ENCODE data around the gene MED23. TPM values are rescaled to one million over a fixed set of nuclear protein-coding genes. Genes with fewer than 3 reads are reported as not detected.

The MED23 gene
- total and polyA plus RNA-seq, 9 of the 15 experiments (the other 6 are each of a cell fraction or from before 2014, with no cell fraction given) = 13.7 to 61.2 (median 27.2) TPM

DNA sequence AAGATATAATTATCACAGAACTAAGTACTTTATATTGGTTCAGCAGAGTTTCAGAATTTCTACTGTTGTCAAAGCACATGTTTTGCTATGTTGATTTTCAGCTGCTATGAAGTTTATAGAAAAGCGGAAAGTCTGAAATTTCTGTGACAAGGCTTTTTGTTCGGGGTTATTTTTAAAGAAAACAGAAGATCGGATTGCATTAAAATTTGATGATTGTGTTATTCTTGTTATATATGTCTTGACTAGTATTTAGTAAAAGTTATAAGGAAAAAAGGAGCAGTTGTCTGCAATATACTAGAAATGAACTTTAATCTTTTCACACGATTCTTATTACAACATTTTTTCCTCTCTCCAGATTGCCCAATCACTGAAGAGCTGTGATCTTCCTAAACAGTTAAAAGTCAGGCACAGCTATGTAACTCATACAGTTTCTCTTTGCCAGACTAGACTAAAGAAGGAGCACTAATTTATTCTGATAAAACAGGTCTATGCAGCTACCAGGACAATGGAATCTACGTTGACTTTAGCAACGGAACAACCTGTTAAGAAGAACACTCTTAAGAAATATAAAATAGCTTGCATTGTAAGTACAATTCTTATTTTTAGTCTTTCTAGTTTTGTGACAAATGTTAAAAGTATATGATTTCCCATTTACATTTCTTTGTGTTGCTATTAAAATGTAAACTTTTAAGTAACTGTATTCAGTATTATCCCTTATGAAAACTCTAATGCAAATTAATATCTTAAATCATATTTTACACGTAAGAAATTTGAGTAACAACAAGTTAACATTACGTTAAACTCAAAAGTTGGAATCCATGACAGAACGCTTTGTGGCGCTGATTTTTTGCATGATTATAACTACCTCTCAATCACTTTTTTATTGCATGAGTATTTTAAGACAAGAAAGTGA is 9.1 kb upstream of the MED23 start, which contains the start of gene ENPP3:
ENPP3 (plus strand) TSS at position 423 of the 913 bp plus-strand sequence; CDS start at position 506, 83 bp downstream.
- peak; percentile 70 for ATAC-seq
- Histone ChIP-seq H3K9ac (ENCODE audit: insufficient read depth in 1 of 2, low read depth in 2 of 2, low read length in 2 of 2) (peak within 1 kb of the TSS in 1 of 2 experiments; percentile 76; a peak in 2 of 4 replicates), H3K9me1 (ENCODE audit: control insufficient read depth, insufficient read depth, low read length) (no peaks in the 10 kb centered on the region), H3K79me2 (ENCODE audit: control insufficient read depth, insufficient read depth, low read length) (peaks cover 47% of the 10 kb centered on the region), H2AFZ (ENCODE audit: low read depth, low read length) (peak within 1 kb of the TSS; percentile 71), H3K36me3 (ENCODE audit: control insufficient read depth, insufficient read depth, low read length) (peaks cover 8% of the 10 kb centered on the region; the same call in 2 of the 3 replicates), H3K9me3 (replicated peaks; ENCODE audit: control insufficient read depth, insufficient read depth, low read depth, low read length) (peaks cover 2% of the 10 kb centered on the region; the same call in 1 of the 2 replicates), H3K4me3 (peak within 1 kb of the TSS; percentile 27), H3K4me2 (ENCODE audit: insufficient read depth, low read length) (peak within 1 kb of the TSS; percentile 62), H4K20me1 (replicated peaks; ENCODE audit: control insufficient read depth, insufficient read depth, low read length) (no peaks in the 10 kb centered on the region), H3K27me3 (ENCODE audit: control insufficient read depth in 2 of 2, insufficient read depth in 2 of 2, low read length in 2 of 2) (no peaks in the 10 kb centered on the region), H3K4me1 (replicated peaks in 1 of 2; ENCODE audit: control insufficient read depth in 2 of 2, insufficient read depth in 2 of 2, low read length in 2 of 2) (peaks cover 4 to 10% of the 10 kb centered on the region in 2 experiments; a peak in 4 of 5 replicates), H3K27ac (ENCODE audit: extremely low read depth, low read depth, low read length) (peak within 1 kb of the TSS; percentile 86; the same call in 2 of the 3 replicates)
- ChIA-PET POLR2A (interaction anchor here (0.5 to 1.5 kb wide), 4 partner anchors 10 to 21 kb away, joined by 3 to 9 read pairs (median 5); partner anchors contain the start of gene MED23), CTCF (ENCODE audit: low intra/inter-chr PET ratio) (no interaction called here)
- in situ Hi-C loops (cut with MboI) = loop anchor here (25.0 kb wide), 1 partner anchor 1175 kb away; the partner anchor contains the start of gene RPS12
- 33% methylated on average over 10 of the region's 10 CpGs for WGBS (ENCODE audit: insufficient coverage, low coverage, missing lambda C conversion rate)
- TSS peak; percentile 74 for BruUV-seq (replicated peaks)
- intact Hi-C loops (cut with micrococcal nuclease) = no loop called here
- DNase-seq (ENCODE audit: extremely low read depth in 1 of 4, low spot score in 3 of 4) = peak; percentile 20 to 52 (median 37)
- FAIRE-seq = peak; percentile 54
- TF ChIP-seq GABPB2 (CRISPR knock-in tag; conservative IDR thresholded peaks at IDR 0.05) (no peak), NFXL1 (CRISPR knock-in tag; IDR thresholded peaks at IDR 0.05) (no peak), PHF8 (IDR thresholded peaks at IDR 0.05; ENCODE audit: borderline replicate concordance, low read length) (peak; percentile 18; the same call in 1 of the 2 replicates), CEBPB (tag; IDR thresholded peaks at IDR 0.05) (peak; percentile 95), NFATC3 (IDR thresholded peaks at IDR 0.05) (no peak), HIVEP1 (CRISPR knock-in tag; IDR thresholded peaks at IDR 0.05) (no peak), NCOA1 (IDR thresholded peaks at IDR 0.05; ENCODE audit: low read depth) (no peak), POLR2H (tag; IDR thresholded peaks at IDR 0.05; ENCODE audit: low read depth) (peak; percentile 64; the same call in 1 of the 2 replicates), ESRRB (CRISPR knock-in tag; IDR thresholded peaks at IDR 0.05; ENCODE audit: borderline replicate concordance) (no peak), MAFG (tag; conservative IDR thresholded peaks at IDR 0.05) (no peak; the same call in 1 of the 2 replicates), ZNF431 (CRISPR knock-in tag; IDR thresholded peaks at IDR 0.05) (no peak), SMAD3 (CRISPR knock-in tag; conservative IDR thresholded peaks at IDR 0.05) (no peak), RBFOX2 (IDR thresholded peaks at IDR 0.05; ENCODE audit: low read depth, low read length) (peak; percentile 55), DDX20 (tag; IDR thresholded peaks at IDR 0.05; ENCODE audit: low read depth) (no peak), ZBTB8A (IDR thresholded peaks at IDR 0.05; ENCODE audit: partially characterized antibody) (peak; percentile 27), ZNF263 (CRISPR knock-in tag; IDR thresholded peaks at IDR 0.05; ENCODE audit: borderline replicate concordance) (no peak)
- TF ChIP-seq, protein P1, sequence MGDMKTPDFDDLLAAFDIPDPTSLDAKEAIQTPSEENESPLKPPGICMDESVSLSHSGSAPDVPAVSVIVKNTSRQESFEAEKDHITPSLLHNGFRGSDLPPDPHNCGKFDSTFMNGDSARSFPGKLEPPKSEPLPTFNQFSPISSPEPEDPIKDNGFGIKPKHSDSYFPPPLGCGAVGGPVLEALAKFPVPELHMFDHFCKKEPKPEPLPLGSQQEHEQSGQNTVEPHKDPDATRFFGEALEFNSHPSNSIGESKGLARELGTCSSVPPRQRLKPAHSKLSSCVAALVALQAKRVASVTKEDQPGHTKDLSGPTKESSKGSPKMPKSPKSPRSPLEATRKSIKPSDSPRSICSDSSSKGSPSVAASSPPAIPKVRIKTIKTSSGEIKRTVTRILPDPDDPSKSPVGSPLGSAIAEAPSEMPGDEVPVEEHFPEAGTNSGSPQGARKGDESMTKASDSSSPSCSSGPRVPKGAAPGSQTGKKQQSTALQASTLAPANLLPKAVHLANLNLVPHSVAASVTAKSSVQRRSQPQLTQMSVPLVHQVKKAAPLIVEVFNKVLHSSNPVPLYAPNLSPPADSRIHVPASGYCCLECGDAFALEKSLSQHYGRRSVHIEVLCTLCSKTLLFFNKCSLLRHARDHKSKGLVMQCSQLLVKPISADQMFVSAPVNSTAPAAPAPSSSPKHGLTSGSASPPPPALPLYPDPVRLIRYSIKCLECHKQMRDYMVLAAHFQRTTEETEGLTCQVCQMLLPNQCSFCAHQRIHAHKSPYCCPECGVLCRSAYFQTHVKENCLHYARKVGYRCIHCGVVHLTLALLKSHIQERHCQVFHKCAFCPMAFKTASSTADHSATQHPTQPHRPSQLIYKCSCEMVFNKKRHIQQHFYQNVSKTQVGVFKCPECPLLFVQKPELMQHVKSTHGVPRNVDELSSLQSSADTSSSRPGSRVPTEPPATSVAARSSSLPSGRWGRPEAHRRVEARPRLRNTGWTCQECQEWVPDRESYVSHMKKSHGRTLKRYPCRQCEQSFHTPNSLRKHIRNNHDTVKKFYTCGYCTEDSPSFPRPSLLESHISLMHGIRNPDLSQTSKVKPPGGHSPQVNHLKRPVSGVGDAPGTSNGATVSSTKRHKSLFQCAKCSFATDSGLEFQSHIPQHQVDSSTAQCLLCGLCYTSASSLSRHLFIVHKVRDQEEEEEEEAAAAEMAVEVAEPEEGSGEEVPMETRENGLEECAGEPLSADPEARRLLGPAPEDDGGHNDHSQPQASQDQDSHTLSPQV (IDR thresholded peaks at IDR 0.05) = no peak
